Activated CD8-positive, alpha-beta memory T cell treated with anti-CD3 and anti-CD28 coated beads, Interleukin-2, amount 10 ng/mL, durations not matched to agents 7 days and 5 days (primary cell): ENCODE measurements around the gene CCDC8. TPM values are rescaled to one million over a fixed set of nuclear protein-coding genes. Genes with fewer than 3 reads are reported as not detected.
"Not testable (repeated sequence)": the region's sequence is repeated elsewhere in the genome, so short reads cannot be mapped to it uniquely, and the experiment has no call there.

ENCODE experiments used
- ATAC-seq: fragments of 150-1000 bp; cut with Tn5 transposase; one replicate; pipeline ENCODE4 v1.10.0; 2021; ENCODE audit warnings: moderate library complexity
- CTCF ChIA-PET: fragments of 350-600 bp; sonication (Branson Sonifier 250); formaldehyde crosslinking; loops from one replicate; lab custom pipeline; 2021; ENCODE audit warnings: antibody characterized with exemption; lab: Charles Lee
- DNase-seq: peaks from one replicate; pipeline ENCODE4 v3.0.0-alpha.2; 2020
- H3K27ac Mint-ChIP-seq: one replicate; pipeline ENCODE4 v1.8.0; 2021; ENCODE audit warnings: mild to moderate bottlenecking, mixed read lengths
- H3K27me3 Mint-ChIP-seq: one replicate; pipeline ENCODE4 v1.8.0; 2021; ENCODE audit warnings: mixed read lengths
- H3K36me3 Mint-ChIP-seq: one replicate; pipeline ENCODE4 v1.8.0; 2021; ENCODE audit warnings: mild to moderate bottlenecking, mixed read lengths
- H3K4me1 Mint-ChIP-seq: one replicate; pipeline ENCODE4 v1.8.0; 2021; ENCODE audit warnings: mixed read lengths
- H3K4me3 Mint-ChIP-seq: one replicate; pipeline ENCODE4 v1.8.0; 2021; ENCODE audit warnings: mild to moderate bottlenecking, moderate library complexity, mixed read lengths
- H3K9me3 Mint-ChIP-seq: one replicate; pipeline ENCODE4 v1.8.0; 2022; ENCODE audit warnings: low read depth, mixed read lengths
- total RNA-seq, 2 experiments: library from RNA; stranded (reverse); gene quantifications; one replicate each; pipeline ENCODE4 v1.2.3, GENCODE V29; 2021

Gene CCDC8
- total RNA-seq, 2 experiments from 2014 or later, result not detected

DNA sequence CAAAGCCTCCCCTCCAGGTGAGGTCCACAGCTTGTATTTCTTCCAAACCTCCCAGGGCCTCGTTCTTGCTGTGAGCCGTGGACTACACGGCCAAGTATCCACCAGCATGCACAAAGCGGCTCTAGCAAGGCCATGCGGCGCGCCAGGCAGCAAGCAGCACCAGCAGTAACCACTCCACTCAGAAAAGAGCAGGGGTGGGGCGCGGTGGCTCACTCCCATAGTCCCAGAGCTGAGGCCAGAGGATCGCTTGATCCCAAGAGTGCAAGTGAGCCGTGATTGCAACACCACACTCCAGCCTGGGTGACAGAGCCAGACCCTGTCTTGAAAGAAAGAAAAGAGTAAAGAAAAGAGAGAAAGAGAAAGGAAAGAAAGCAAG is 4.7 kb downstream of the CCDC8 start:
- ATAC-seq, result no peak
- peaks cover 76% of the 10 kb centered on the region for H3K27me3 Mint-ChIP-seq
- H3K9me3 Mint-ChIP-seq, result no peaks in the 10 kb centered on the region
- peaks cover 9% of the 10 kb centered on the region for H3K4me1 Mint-ChIP-seq
- CTCF ChIA-PET, result interaction anchor here (0.9 to 1.3 kb wide), 2 partner anchors 13 to 105 kb away, joined by 3 to 5 read pairs; no protein-coding TSS in a partner anchor
- no peaks in the 10 kb centered on the region for H3K36me3 Mint-ChIP-seq
- H3K27ac Mint-ChIP-seq, result no peak overlapping the region
- no peak for DNase-seq
- H3K4me3 Mint-ChIP-seq, result no peak overlapping the region

DNA sequence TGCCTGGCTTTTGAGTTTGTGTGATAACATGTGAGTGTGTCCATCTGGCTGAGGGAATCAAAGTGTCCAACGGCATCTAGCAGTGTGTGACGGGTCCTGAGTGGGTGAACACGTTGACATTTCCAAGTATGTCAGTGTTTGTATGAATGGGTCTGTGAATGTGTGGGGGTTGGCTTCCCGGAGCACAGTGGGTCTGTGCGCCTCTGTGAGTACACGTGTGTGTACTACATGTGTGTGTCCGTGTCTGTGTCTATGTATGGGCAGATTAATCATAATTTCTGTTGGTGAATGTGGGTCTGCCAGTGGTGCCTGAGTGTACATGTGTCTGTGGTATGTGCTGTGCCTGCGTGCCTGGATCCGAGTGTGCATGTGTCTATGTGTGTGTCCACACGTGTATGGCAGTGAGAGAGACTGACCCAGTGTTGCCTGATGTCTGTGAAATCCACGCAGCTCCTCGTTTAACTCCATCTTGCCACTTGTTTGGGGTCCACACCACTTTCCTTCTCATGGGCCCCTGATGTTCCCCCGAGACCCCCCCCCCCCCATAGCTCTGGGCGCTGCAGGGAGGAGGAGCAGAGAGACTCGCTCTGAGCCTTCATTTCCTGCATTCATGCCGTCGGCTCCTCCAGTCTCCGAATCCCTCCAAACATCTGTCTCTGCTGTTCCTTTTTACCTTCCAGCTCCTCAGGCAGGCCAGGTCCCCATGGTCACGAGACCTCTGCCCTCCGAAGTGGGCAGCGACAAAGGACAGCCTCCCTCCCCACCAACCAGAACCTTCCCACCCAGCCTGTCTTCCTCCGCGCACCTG is 5.3 kb downstream of the CCDC8 start:
- DNase-seq (no peak), ATAC-seq (no peak)
- Mint-ChIP-seq H3K27me3 (peaks cover 76% of the 10 kb centered on the region), H3K9me3 (no peaks in the 10 kb centered on the region), H3K4me3 (no peak overlapping the region), H3K4me1 (peaks cover 11% of the 10 kb centered on the region), H3K27ac (no peak overlapping the region), H3K36me3 (no peaks in the 10 kb centered on the region)
- CTCF ChIA-PET, result interaction anchor here (0.9 to 1.3 kb wide), 2 partner anchors 12 to 106 kb away, joined by 3 to 5 read pairs; no protein-coding TSS in a partner anchor

DNA sequence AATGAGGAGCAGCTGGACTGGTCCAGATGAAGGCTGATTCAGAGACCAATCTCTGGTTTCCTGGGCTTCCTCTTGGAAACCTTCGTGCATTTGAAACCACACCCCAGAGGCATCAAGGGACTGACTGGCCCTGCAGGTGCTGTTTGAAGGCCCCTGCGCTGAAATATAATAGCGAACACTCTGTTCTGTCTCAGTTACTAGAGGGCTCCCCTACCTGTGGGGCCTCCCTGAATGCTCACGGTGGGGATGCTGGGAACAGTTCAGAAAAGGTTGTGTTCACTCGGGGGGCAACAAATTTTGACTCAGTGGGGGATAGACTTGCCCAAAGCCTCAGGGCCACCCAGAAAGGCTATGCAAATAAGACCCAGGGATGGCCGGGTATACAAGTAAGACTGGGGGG is 6.4 kb downstream of the CCDC8 start:
- H3K36me3 Mint-ChIP-seq, result no peaks in the 10 kb centered on the region
- H3K27me3 Mint-ChIP-seq, result peaks cover 72% of the 10 kb centered on the region
- no peak for ATAC-seq
- no peaks in the 10 kb centered on the region for H3K9me3 Mint-ChIP-seq
- no peak overlapping the region for H3K27ac Mint-ChIP-seq
- H3K4me3 Mint-ChIP-seq, result no peak overlapping the region
- H3K4me1 Mint-ChIP-seq, result peaks cover 11% of the 10 kb centered on the region
- CTCF ChIA-PET, result interaction anchor here (8.2 kb wide), 1 partner anchor 83 kb away, joined by 71 read pairs; no protein-coding TSS in a partner anchor
- DNase-seq, result no peak

DNA sequence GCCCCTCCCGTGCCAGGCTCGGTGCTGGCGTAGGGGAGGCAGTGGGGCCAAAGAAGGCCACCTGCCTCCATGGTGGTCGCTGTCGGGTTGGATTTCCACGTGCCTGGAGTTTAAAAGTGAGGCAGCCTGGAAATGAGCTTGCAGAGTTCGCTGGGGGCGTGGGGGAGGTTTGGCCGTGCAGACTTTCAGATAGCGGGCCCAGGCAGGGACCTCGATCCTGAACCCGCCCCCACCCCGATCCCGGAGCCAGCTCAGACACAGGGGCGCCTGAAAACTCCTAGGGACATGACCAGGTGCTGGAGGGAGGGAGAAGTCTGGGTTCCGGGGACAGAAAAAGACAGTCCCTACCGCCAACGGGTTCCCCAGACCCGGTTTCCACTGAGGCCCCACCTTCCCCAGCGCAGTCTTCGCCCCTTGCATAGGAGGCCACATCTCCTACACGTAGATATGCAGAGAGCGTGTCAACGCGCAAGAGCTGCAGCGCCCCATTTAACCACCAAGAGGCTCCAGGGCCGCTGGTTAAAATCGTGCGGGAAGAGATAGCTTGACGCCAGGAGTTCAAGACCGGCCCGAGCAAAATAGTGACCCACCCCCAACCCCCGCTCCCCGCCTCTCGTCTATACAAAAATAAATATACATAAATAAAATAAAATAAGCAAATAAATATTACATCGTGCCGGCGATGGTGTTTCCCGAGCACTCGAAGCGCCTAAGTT is 8.5 kb downstream of the CCDC8 start:
- no peak overlapping the region for H3K4me3 Mint-ChIP-seq
- no peak for DNase-seq
- H3K27ac Mint-ChIP-seq, result no peak overlapping the region
- ATAC-seq, result no peak
- CTCF ChIA-PET, result interaction anchor here (0.6 to 8.2 kb wide), 5 partner anchors 8 to 133 kb away, joined by 3 to 71 read pairs (median 3); partner anchors contain the start of gene CCDC8
- H3K9me3 Mint-ChIP-seq, result no peaks in the 10 kb centered on the region
- H3K27me3 Mint-ChIP-seq, result peaks cover 63% of the 10 kb centered on the region
- no peaks in the 10 kb centered on the region for H3K36me3 Mint-ChIP-seq
- H3K4me1 Mint-ChIP-seq, result peaks cover 11% of the 10 kb centered on the region

DNA sequence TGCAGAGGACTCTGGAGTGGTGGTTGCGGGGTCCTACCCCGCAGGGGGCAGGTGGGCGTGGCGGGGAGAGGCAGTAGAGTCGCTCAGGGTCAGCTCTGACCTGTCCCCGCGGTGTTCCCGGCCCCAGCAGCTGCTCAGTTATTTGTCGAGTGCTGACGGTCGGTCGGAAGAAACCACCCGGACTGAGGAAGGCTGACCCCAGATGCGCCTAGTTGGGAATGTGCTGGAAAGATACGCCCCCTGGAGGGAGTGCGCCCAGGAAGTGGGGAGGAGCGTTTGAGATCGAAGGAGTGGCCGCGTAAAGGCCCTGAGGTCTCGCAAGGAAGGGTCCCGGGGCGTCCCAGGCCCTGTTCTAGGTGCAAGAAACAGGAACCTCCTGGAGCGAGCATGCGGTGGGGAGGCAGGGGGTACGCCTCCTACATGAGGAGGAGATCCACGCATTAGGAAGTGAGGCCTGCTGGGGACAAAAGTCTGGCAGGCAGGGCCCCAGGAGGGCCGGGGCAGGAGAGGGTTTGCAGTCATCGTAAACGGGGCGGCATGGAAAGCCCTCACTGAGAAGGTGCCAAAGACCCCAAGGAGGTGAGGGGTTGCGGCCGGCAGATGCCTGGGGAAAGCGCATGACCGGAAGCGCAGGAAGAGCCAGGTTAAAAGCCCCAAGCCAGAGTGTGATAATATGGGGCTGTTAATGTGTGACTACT is 9.2 kb downstream of the CCDC8 start:
- Mint-ChIP-seq H3K4me1 (peaks cover 11% of the 10 kb centered on the region), H3K27ac (no peak overlapping the region), H3K9me3 (no peaks in the 10 kb centered on the region), H3K27me3 (peaks cover 63% of the 10 kb centered on the region), H3K4me3 (no peak overlapping the region), H3K36me3 (no peaks in the 10 kb centered on the region)
- no peak for DNase-seq
- ATAC-seq, result no peak
- CTCF ChIA-PET, result interaction anchor here (0.9 to 8.2 kb wide), 12 partner anchors 9 to 138 kb away, joined by 3 to 71 read pairs (median 4); partner anchors contain the start of gene CCDC8

DNA sequence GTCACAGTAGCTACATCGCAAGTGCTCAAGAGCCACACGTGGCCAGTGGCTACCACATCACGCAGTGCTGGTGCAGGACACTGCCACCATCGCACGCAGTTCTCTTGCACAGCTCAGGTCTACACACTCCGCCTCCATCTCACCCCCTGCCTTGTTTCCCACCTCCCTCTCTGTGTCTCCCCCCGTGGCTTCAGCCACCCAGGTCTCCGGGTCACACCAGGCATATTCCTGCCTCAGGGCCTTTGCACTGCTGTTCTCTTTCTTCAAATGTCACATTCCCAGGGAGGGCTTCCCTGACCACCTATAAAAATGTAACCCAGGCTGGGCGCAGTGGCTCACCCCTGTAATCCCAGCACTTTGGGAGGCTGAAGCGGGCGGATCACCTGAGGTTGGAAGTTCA is 10.6 kb downstream of the CCDC8 start:
- CTCF ChIA-PET, result interaction anchor here (0.8 to 8.2 kb wide), 9 partner anchors 8 to 139 kb away, joined by 3 to 71 read pairs (median 6); no protein-coding TSS in a partner anchor
- Mint-ChIP-seq H3K4me1 (peaks cover 11% of the 10 kb centered on the region), H3K27ac (no peak overlapping the region), H3K27me3 (peaks cover 57% of the 10 kb centered on the region), H3K9me3 (no peaks in the 10 kb centered on the region), H3K36me3 (no peaks in the 10 kb centered on the region), H3K4me3 (no peak overlapping the region)
- ATAC-seq (peak; percentile 16), DNase-seq (no peak)

DNA sequence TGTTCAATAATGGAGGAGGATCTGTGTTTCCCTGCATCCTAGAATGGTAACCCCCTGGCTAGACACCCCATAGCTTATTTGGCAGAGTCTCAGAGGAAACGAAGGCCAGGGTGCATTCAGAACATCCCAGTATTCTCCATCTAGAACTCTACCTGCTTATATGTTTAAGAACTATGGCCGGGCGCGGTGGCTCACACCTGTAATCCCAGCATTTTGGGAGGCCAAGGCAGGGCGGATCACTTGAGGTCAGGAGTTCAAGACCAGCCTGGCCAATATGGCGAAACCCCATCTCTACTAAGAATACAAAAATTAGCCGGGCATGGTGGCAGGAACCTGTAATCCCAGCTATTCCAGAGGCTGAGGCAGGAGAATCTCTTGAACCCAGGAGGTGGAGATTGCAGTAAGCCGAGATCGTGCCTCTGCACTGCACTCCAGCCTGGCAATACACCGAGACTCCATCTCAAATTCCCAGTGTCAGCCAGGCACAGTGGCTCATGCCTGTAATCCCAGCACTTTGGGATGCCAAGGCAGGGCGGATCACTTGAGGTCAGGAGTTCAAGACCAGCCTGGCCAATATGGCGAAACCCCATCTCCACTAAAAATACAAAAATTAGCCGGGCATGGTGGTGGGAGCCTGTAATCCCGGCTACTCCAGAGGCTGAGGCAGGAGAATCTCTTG is 15.4 kb downstream of the CCDC8 start:
- not testable (repeated sequence) for ATAC-seq, H3K9me3 Mint-ChIP-seq, H3K4me1 Mint-ChIP-seq, H3K4me3 Mint-ChIP-seq, H3K36me3 Mint-ChIP-seq, H3K27ac Mint-ChIP-seq, DNase-seq
- CTCF ChIA-PET, result interaction anchor here (1.1 to 4.9 kb wide), 4 partner anchors 90 to 145 kb away, joined by 3 to 57 read pairs (median 34); no protein-coding TSS in a partner anchor
- H3K27me3 Mint-ChIP-seq, result peaks cover 21% of the 10 kb centered on the region

DNA sequence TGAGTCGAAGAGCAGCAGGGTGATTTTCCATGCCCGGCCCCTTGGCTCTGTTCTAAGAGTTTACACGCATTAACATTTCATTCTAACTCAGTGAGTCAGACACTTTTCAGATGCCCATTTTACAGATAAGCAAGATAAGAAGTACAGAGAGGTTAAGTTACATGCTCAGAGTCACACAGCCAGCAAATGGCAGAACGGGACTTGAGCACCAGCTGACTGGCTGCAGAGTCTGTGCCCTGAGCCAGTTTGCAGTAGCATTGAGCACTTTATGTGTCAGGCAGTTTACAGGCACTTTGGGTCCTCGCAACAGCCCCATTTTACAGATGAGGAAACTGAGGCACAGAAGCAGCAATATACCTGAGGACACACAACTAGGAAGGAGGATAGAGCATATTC is 19.0 kb downstream of the CCDC8 start:
- ATAC-seq (no peak), DNase-seq (no peak)
- H3K27me3 Mint-ChIP-seq, result peaks cover 11% of the 10 kb centered on the region
- no peak overlapping the region for H3K4me3 Mint-ChIP-seq
- H3K9me3 Mint-ChIP-seq, result no peaks in the 10 kb centered on the region
- CTCF ChIA-PET, result interaction anchor here (1.0 to 4.9 kb wide), 16 partner anchors 9 to 862 kb away, joined by 3 to 57 read pairs (median 8); partner anchors contain the start of genes CCDC9 and PPP5C
- H3K36me3 Mint-ChIP-seq, result peaks cover 5% of the 10 kb centered on the region
- H3K27ac Mint-ChIP-seq, result no peak overlapping the region
- H3K4me1 Mint-ChIP-seq, result peaks cover 3% of the 10 kb centered on the region

DNA sequence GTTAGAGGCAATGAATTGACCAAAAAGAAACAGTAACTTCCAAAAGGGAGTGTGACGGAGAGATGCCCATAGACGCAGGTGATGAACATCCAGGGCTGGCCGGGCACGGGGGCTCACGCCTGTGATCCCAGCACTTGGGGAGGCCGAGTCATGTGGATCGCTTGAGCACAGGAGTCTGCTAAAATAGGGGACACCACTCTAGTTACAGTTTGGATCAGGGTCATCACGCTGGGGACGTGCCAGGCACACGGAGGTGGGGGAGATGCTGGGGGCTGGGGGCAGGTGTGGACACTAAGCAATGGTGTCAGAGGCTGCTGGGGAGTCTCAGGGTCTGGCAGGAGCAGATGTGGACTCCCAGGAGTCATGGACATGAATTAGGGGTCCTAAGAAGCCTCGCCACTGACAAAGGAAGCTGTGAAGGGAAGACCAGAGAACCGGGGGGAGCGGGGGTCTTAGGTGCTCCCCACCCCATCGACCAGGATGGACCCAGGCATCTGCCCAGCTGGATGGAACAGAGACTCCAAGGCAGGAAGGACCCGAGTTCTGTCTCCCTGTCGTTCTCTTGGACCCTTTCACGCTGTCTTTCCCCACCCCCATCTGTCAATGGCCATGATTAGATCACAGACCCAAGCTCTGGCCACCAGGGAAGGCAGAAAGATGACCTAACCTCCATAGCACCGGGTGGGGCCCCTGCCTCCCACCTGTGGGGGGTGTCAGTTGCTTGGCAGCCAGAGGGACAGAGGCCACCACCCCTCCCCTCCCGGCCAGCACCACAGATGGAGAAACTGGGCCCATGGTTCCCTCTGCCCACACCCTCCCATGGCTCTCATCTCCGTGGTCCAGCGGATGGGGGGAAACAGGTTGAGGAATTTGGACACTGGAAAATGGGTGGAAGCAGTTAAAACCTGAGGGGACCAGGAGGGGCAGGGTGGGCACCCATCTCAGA is 19.6 kb downstream of the CCDC8 start:
- Mint-ChIP-seq H3K4me1 (peaks cover 3% of the 10 kb centered on the region), H3K9me3 (no peaks in the 10 kb centered on the region), H3K27me3 (peaks cover 7% of the 10 kb centered on the region), H3K36me3 (peaks cover 12% of the 10 kb centered on the region), H3K4me3 (no peak overlapping the region), H3K27ac (no peak overlapping the region)
- CTCF ChIA-PET, result interaction anchor here (1.1 to 4.9 kb wide), 8 partner anchors 8 to 98 kb away, joined by 3 to 41 read pairs (median 14); partner anchors contain the start of gene PPP5C
- no peak for ATAC-seq
- no peak for DNase-seq

DNA sequence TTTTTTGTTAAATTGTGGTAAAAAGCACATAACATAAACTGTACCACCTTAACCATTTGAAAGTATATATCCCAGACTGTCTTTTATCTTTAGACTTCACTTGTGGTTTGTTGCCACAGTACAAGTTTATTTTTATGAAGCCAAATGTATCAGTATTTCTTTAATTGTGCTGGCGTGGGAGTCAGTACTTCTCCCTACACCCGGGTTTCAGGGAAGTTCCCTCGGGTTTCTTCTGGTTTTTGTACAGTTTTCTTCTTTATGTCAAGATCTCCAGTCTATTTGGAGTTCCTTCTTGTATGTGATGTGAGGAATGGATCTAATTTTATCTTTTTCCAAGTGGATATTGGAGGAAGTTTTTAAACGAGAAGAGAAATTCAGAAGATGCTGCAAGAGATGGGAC is 20.5 kb downstream of the CCDC8 start:
- Mint-ChIP-seq H3K9me3 (no peaks in the 10 kb centered on the region), H3K36me3 (peaks cover 21% of the 10 kb centered on the region), H3K4me3 (no peak overlapping the region), H3K27me3 (peaks cover 5% of the 10 kb centered on the region), H3K4me1 (peaks cover 3% of the 10 kb centered on the region), H3K27ac (no peak overlapping the region)
- no peak for DNase-seq
- CTCF ChIA-PET, result no interaction called here
- ATAC-seq, result no peak

DNA sequence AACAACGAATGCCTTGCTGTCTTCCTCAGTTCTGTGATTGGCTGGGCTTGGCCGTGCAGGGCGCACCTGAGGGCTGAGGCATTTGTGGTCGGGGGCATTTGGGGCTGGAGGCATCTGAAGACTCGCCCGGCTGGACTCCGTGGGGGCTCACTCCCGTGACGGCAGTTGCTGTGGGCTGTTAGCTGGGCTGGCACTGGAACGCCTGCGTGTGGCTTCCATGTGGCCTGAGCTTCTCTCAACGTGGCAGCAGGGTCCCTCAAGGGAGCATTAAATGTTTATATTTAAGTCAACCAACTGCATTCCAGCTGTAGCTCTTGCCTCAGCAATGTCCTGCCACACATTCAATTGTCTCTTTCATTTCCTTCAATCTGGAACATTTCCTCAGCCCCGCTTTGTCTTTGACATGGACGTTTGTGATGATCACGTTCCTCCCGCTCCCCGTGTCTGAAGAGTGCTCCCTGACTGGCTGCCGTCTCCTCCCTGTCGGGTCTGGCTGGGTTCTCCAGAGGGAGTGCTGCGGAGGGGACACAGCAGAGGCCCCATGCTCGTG is 21.0 kb downstream of the CCDC8 start:
- no peaks in the 10 kb centered on the region for H3K9me3 Mint-ChIP-seq
- H3K27me3 Mint-ChIP-seq, result peaks cover under 1% of the 10 kb centered on the region
- CTCF ChIA-PET, result no interaction called here
- peaks cover 26% of the 10 kb centered on the region for H3K36me3 Mint-ChIP-seq
- DNase-seq (no peak), ATAC-seq (no peak)
- peaks cover 3% of the 10 kb centered on the region for H3K4me1 Mint-ChIP-seq
- H3K27ac Mint-ChIP-seq, result no peak overlapping the region
- H3K4me3 Mint-ChIP-seq, result no peak overlapping the region
